HG03095 (cell line): ENCODE results near the gene SLC17A7.
"Not testable (repeated sequence)": the region's sequence is repeated elsewhere in the genome, so short reads cannot be mapped to it uniquely, and the experiment has no call there.

ENCODE experiments used
- ATAC-seq: cut with Tn5 transposase; IDR thresholded peaks from one replicate; pipeline ENCODE4 v1.9.1; 2021; ENCODE audit warnings: moderate library complexity; ENCODE audit not compliant: unreplicated experiment

SLC17A7 gene

GRCh38 chr19:49441210-49441959 is at the start of gene SLC17A7:
Gene SLC17A7, minus strand, starts transcription at chr19:49441527. Its CDS starts 148 bp downstream, at chr19:49441379.
- ATAC-seq: no peak

- ATAC-seq: no peak
Observed at GRCh38 chr19:49490287-49491029, 49.1 kb upstream of the SLC17A7 start.

- no peak for ATAC-seq
Observed at GRCh38 chr19:49489601-49490167, 48.4 kb upstream of the SLC17A7 start.

- ATAC-seq: no peak
Observed at GRCh38 chr19:49488863-49489537, 47.7 kb upstream of the SLC17A7 start.

- ATAC-seq: no peak
Observed at GRCh38 chr19:49488046-49488862, 46.9 kb upstream of the SLC17A7 start.

- ATAC-seq: peak; percentile 80
Observed at GRCh38 chr19:49487277-49488045, 46.1 kb upstream of the SLC17A7 start, which contains the start of gene RPL13A. Gene RPL13A, plus strand, starts transcription at chr19:49487608. Its CDS starts 22 bp downstream, at chr19:49487630.

GRCh38 chr19:49486710-49487276 is 45.5 kb upstream of the SLC17A7 start:
- no peak for ATAC-seq

GRCh38 chr19:49486232-49486631 is 44.9 kb upstream of the SLC17A7 start:
- ATAC-seq: no peak

GRCh38 chr19:49481020-49481683 is 39.8 kb upstream of the SLC17A7 start:
- ATAC-seq: no peak

- ATAC-seq: no peak
Observed at GRCh38 chr19:49479975-49480628, 38.8 kb upstream of the SLC17A7 start.

- no peak for ATAC-seq
Observed at GRCh38 chr19:49475995-49476880, 34.9 kb upstream of the SLC17A7 start.

GRCh38 chr19:49475191-49475917 is 34.0 kb upstream of the SLC17A7 start:
- no peak for ATAC-seq

- no peak for ATAC-seq
Observed at GRCh38 chr19:49474542-49474924, 33.2 kb upstream of the SLC17A7 start.

- ATAC-seq: peak; percentile 49
Observed at GRCh38 chr19:49473868-49474541, 32.7 kb upstream of the SLC17A7 start, which contains the start of gene FLT3LG. Gene FLT3LG, plus strand, starts transcription at chr19:49474215. Its CDS starts 425 bp downstream, at chr19:49474640.

- not testable (repeated sequence) for ATAC-seq
Observed at GRCh38 chr19:49473501-49473867, 32.2 kb upstream of the SLC17A7 start.

GRCh38 chr19:49472936-49473335 is 31.6 kb upstream of the SLC17A7 start:
- ATAC-seq: no peak
